Activated CD8-positive, alpha-beta T cell treated with anti-CD3 and anti-CD28 coated beads for 36 hours (primary cell): ENCODE data around the gene LILRB4. TPM values are rescaled to one million over a fixed set of nuclear protein-coding genes. Genes with fewer than 3 reads are reported as not detected.
"Not testable (repeated sequence)": the region's sequence is repeated elsewhere in the genome, so short reads cannot be mapped to it uniquely, and the experiment has no call there.

Experiments
- ATAC-seq: fragments of 200-7000 bp; cut with Tn5 transposase; one replicate; pipeline ENCODE4 v1.10.0; 2021; ENCODE audit warnings: mild to moderate bottlenecking, moderate library complexity
- CTCF ChIA-PET: fragments of 350-600 bp; sonication (Branson Sonifier 250); formaldehyde crosslinking; loops from one replicate; lab custom pipeline; 2021; ENCODE audit warnings: antibody characterized with exemption; lab: Charles Lee
- POLR2A ChIA-PET: fragments of 350-600 bp; sonication (Branson Sonifier 250); formaldehyde crosslinking; loops from one replicate; lab custom pipeline; 2021; ENCODE audit warnings: antibody characterized with exemption; lab: Charles Lee
- DNase-seq: peaks from one replicate; pipeline ENCODE4 v3.0.0-alpha.2; 2020
- H3K27ac Mint-ChIP-seq: one replicate; pipeline ENCODE4 v1.8.0; 2021; ENCODE audit warnings: mild to moderate bottlenecking, mixed read lengths
- H3K27me3 Mint-ChIP-seq: one replicate; pipeline ENCODE4 v1.8.0; 2021; ENCODE audit warnings: mixed read lengths
- H3K36me3 Mint-ChIP-seq: one replicate; pipeline ENCODE4 v1.8.0; 2021; ENCODE audit warnings: low read depth, mixed read lengths
- H3K4me1 Mint-ChIP-seq: one replicate; pipeline ENCODE4 v1.8.0; 2021; ENCODE audit warnings: low read depth, mixed read lengths
- H3K4me3 Mint-ChIP-seq: one replicate; pipeline ENCODE4 v1.8.0; 2021; ENCODE audit warnings: mild to moderate bottlenecking, moderate library complexity, mixed read lengths
- H3K9me3 Mint-ChIP-seq: one replicate; pipeline ENCODE4 v1.8.0; 2021; ENCODE audit warnings: mixed read lengths
- intact Hi-C: fragments of 100-400 bp; cut with micrococcal nuclease; formaldehyde crosslinking; loops from one replicate; pipeline ENCODE4 v1.10.0; 2022
- total RNA-seq, 2 experiments: library from RNA; stranded (reverse); gene quantifications; one replicate each; pipeline ENCODE4 v1.2.3, GENCODE V29; 2021
- TF ChIP-seq, protein P1 (sequence below): fragments of 200-600 bp; IDR thresholded peaks from one replicate; pipeline ENCODE4 v1.8.0; 2022; ENCODE audit warnings: antibody characterized with exemption, mild to moderate bottlenecking

LILRB4 gene
- total RNA-seq, 2 experiments from 2014 or later, result not detected

DNA sequence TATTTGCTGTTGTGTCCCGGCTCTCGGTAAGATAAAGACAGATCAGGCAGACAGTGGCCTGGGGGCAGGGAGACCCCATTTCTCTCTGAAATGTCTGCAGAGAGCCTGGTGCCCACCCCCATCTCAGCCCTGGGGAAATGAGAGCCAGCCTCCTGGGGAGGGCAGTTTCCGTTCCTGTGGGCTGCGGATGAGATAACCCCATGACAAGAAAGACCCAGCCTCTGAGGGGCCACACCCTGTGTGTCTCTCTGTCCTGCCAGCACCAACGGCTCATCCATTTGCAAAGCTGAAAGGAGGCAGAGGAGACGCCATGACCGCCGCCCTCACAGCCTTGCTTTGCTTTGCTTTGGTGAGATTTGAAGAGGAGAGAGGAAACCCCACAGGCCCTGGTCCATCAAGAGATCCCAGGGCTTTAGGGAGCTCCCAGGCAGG, 33.3 kb downstream of the LILRB4 start:
- Mint-ChIP-seq H3K36me3 (no peaks in the 10 kb centered on the region), H3K27me3 (peaks cover 26% of the 10 kb centered on the region), H3K9me3 (no peaks in the 10 kb centered on the region), H3K4me1 (no peaks in the 10 kb centered on the region), H3K4me3 (no peak overlapping the region), H3K27ac (no peak overlapping the region)
- no peak for DNase-seq
- POLR2A ChIA-PET, result no interaction called here
- intact Hi-C loops, result no loop called here
- CTCF ChIA-PET, result no interaction called here
- ATAC-seq, result no peak
- TF ChIP-seq, protein P1, sequence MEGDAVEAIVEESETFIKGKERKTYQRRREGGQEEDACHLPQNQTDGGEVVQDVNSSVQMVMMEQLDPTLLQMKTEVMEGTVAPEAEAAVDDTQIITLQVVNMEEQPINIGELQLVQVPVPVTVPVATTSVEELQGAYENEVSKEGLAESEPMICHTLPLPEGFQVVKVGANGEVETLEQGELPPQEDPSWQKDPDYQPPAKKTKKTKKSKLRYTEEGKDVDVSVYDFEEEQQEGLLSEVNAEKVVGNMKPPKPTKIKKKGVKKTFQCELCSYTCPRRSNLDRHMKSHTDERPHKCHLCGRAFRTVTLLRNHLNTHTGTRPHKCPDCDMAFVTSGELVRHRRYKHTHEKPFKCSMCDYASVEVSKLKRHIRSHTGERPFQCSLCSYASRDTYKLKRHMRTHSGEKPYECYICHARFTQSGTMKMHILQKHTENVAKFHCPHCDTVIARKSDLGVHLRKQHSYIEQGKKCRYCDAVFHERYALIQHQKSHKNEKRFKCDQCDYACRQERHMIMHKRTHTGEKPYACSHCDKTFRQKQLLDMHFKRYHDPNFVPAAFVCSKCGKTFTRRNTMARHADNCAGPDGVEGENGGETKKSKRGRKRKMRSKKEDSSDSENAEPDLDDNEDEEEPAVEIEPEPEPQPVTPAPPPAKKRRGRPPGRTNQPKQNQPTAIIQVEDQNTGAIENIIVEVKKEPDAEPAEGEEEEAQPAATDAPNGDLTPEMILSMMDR, result no peak

DNA sequence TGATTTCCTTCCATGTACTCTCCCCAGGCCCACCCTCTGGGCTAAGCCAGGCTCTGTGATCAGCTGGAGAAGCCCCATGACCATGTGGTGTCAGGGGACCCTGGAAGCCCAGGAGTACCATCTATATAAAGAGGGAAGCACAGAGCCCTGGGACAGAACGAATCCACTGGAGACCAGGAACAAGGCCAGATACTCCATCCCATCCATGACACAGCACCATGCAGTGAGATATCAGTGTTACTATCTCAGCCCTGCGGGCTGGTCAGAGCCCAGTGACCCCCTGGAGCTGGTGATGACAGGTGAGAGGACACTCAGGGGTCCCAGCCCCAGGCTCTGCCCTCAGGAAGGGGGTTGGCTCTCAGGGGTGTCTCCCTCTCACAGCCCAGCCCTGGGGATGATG, 34.0 kb downstream of the LILRB4 start:
- Mint-ChIP-seq H3K4me1 (no peaks in the 10 kb centered on the region), H3K36me3 (no peaks in the 10 kb centered on the region), H3K27me3 (peaks cover 22% of the 10 kb centered on the region), H3K27ac (no peak overlapping the region), H3K9me3 (no peaks in the 10 kb centered on the region), H3K4me3 (no peak overlapping the region)
- CTCF ChIA-PET, result no interaction called here
- POLR2A ChIA-PET, result no interaction called here
- no peak for ATAC-seq
- TF ChIP-seq, protein P1, result no peak
- intact Hi-C loops, result no loop called here
- no peak for DNase-seq

DNA sequence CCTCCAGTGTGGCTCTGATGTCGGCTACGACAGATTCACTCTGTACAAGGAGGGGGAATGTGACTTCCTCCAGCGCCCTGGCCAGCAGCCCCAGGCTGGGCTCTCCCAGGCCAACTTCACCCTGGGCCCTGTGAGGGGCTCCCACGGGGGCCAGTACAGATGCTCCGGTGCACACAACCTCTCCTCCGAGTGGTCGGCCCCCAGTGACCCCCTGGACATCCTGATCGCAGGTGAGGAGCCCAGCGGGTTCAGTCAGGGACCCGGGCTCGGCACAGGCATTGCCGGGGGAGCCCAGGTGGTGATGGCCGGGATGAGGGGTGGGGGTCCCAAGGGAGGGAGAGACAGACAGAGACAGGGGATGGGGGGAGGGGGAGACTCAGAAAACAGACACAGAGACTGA, 34.9 kb downstream of the LILRB4 start:
- intact Hi-C loops, CTCF ChIA-PET, H3K36me3 Mint-ChIP-seq, H3K4me3 Mint-ChIP-seq, H3K4me1 Mint-ChIP-seq, DNase-seq, POLR2A ChIA-PET, H3K27ac Mint-ChIP-seq, H3K9me3 Mint-ChIP-seq, ATAC-seq: not testable (repeated sequence)
- H3K27me3 Mint-ChIP-seq, result peaks cover 19% of the 10 kb centered on the region

DNA sequence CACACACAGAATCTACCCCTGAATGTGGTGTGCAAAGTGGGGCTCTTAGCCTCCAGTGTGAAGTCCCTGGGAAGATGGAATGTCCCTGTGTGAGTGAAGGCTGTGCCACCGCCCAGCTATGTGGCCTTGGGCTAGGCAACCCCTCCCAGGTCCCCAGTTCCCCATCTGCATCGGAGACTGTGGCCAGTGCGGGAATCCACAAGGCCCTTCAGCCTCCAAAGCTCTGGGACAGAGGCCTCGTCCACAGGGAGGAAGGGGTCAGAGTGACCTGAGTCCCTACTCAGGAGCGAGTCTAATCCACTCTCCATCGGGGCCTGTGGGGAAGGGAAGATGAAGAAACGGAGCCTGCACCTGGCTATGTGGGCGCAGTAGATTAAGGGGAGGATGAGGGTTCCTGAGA, 42.1 kb downstream of the LILRB4 start:
- POLR2A ChIA-PET, result no interaction called here
- peaks cover 6% of the 10 kb centered on the region for H3K27me3 Mint-ChIP-seq
- H3K4me3 Mint-ChIP-seq, result no peak overlapping the region
- DNase-seq (no peak), ATAC-seq (no peak)
- CTCF ChIA-PET, result interaction anchor here (0.6 kb wide), 1 partner anchor 25 kb away, joined by 3 read pairs; no protein-coding TSS in a partner anchor
- H3K27ac Mint-ChIP-seq, result no peak overlapping the region
- intact Hi-C loops, result no loop called here
- H3K36me3 Mint-ChIP-seq, result no peaks in the 10 kb centered on the region
- no peaks in the 10 kb centered on the region for H3K9me3 Mint-ChIP-seq
- peaks cover 8% of the 10 kb centered on the region for H3K4me1 Mint-ChIP-seq
- TF ChIP-seq, protein P1, result no peak

DNA sequence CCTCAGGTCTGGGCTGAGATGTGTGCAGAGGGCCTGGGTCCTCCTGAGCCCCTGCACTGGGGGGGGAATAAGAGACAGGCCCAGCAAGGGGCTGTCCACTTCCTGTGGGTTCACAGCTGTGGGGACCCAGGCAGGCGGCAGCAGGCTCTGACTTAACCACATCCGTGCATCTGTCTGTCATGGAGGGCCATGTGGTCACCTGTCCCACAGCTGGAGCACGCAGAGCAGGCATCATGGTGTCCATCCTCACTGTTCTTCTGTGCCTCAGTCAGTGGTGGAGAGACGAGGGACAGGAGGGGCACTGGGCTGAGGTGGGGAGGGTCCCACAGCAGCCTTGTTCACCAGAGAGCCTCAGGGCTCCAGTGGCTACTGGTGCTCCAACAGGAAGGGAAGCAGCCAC, 45.2 kb downstream of the LILRB4 start:
- POLR2A ChIA-PET, result no interaction called here
- intact Hi-C loops, result no loop called here
- Mint-ChIP-seq H3K27me3 (peaks cover 1% of the 10 kb centered on the region), H3K4me1 (peaks cover 8% of the 10 kb centered on the region), H3K27ac (no peak overlapping the region), H3K9me3 (no peaks in the 10 kb centered on the region), H3K4me3 (no peak overlapping the region), H3K36me3 (no peaks in the 10 kb centered on the region)
- ATAC-seq (peak; percentile 13), DNase-seq (peak; percentile 33)
- TF ChIP-seq, protein P1, result no peak
- CTCF ChIA-PET, result no interaction called here

DNA sequence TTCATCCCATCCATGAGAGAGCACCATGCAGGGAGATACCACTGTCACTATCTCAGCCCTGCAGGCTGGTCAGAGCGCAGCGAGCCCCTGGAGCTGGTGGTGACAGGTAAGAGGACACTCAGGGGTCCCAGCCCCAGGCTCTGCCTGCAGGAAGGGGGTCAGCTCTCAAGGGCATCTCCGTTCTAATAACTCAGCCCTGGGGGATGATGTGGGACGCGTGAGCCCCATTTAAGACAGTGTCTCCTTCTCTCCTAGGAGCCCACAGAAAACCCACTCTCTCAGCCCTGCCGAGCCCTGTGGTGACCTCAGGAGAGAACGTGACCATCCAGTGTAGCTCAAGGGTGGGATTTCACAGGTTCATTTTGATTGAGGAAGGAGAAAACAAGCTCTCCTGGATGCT, 46.0 kb downstream of the LILRB4 start:
- ChIA-PET CTCF (no interaction called here), POLR2A (no interaction called here)
- intact Hi-C loops, result no loop called here
- peaks cover 5% of the 10 kb centered on the region for H3K27me3 Mint-ChIP-seq
- TF ChIP-seq, protein P1, result no peak
- ATAC-seq, result no peak
- H3K27ac Mint-ChIP-seq, result no peak overlapping the region
- DNase-seq, result no peak
- no peaks in the 10 kb centered on the region for H3K36me3 Mint-ChIP-seq
- peaks cover 8% of the 10 kb centered on the region for H3K4me1 Mint-ChIP-seq
- no peak overlapping the region for H3K4me3 Mint-ChIP-seq
- H3K9me3 Mint-ChIP-seq, result no peaks in the 10 kb centered on the region
